A673 (cell line): ENCODE data around the gene XKR7. TPM values are rescaled to one million over a fixed set of nuclear protein-coding genes. Genes with fewer than 3 reads are reported as not detected.

ENCODE experiments used
- BruUV-seq: library from RNA; stranded (reverse); fragments of 400-500 nt; replicated peaks from 2 replicates; lab custom pipeline; 2021; lab: Mats Ljungman, UMichigan
- CTCF ChIA-PET: fragments of 300-600 bp; sonication (Branson Sonifier 250); formaldehyde crosslinking; loops from one replicate; lab custom pipeline; 2022; ENCODE audit warnings: antibody characterized with exemption; lab: Charles Lee
- POLR2A ChIA-PET: fragments of 300-600 bp; sonication (Branson Sonifier 250); formaldehyde crosslinking; loops from one replicate; lab custom pipeline; 2022; ENCODE audit warnings: antibody characterized with exemption; ENCODE audit not compliant: low non-redundant PET; lab: Charles Lee
- DNase-seq: peaks from one replicate; pipeline ENCODE4 v3.0.0-alpha.2; 2015; ENCODE audit warnings: low spot score
- H3K27ac ChIP-seq: fragments of 200-600 bp; sonication (generic); 2 replicates; pipeline ENCODE4 v1.5.1; 2016; ENCODE audit warnings: mixed run types, low read depth, mild to moderate bottlenecking, mixed read lengths, antibody characterized with exemption, low read length; ENCODE audit not compliant: poor library complexity, severe bottlenecking
- H3K27me3 ChIP-seq: fragments of 200-600 bp; sonication (generic); replicated peaks from 2 replicates; pipeline ENCODE4 v1.6.1; 2017; ENCODE audit warnings: mixed run types, low read depth, mild to moderate bottlenecking, mixed read lengths, antibody characterized with exemption, low read length; ENCODE audit not compliant: insufficient read depth, poor library complexity
- H3K36me3 ChIP-seq: fragments of 200-600 bp; sonication (generic); 2 replicates; pipeline ENCODE4 v1.6.1; 2016; ENCODE audit warnings: mixed run types, mild to moderate bottlenecking, mixed read lengths, antibody characterized with exemption, low read length; ENCODE audit not compliant: insufficient read depth, poor library complexity, severe bottlenecking
- H3K4me1 ChIP-seq: fragments of 200-600 bp; sonication (generic); 2 replicates; pipeline ENCODE4 v1.6.1; 2017; ENCODE audit warnings: mixed run types, mild to moderate bottlenecking, mixed read lengths, antibody characterized with exemption, low read length; ENCODE audit not compliant: insufficient read depth, poor library complexity, severe bottlenecking
- H3K4me3 ChIP-seq: fragments of 200-600 bp; sonication (generic); 2 replicates; pipeline ENCODE4 v1.5.1; 2016; ENCODE audit warnings: low read depth, mixed run types, mild to moderate bottlenecking, mixed read lengths, low read length; ENCODE audit not compliant: poor library complexity, severe bottlenecking
- H3K9me3 ChIP-seq: fragments of 200-600 bp; sonication (generic); 2 replicates; pipeline ENCODE4 v1.6.1; 2016; ENCODE audit warnings: mixed run types, low read depth, mild to moderate bottlenecking, mixed read lengths, antibody characterized with exemption, low read length; ENCODE audit not compliant: poor library complexity, severe bottlenecking
- CTCF ChIP-seq: fragments of 300-800, 200-600 bp; sonication (generic); conservative IDR thresholded peaks from 2 replicates; pipeline ENCODE4 v1.5.1; 2017; ENCODE audit warnings: low read depth, mild to moderate bottlenecking, antibody characterized with exemption, low read length, moderate library complexity, mixed read lengths
- EZH2 ChIP-seq: fragments of 200-600 bp; sonication (generic); IDR thresholded peaks from 2 replicates; pipeline ENCODE4 v1.6.1; 2017; ENCODE audit warnings: borderline replicate concordance, low read depth, mild to moderate bottlenecking, mixed read lengths, antibody characterized with exemption, low read length; ENCODE audit not compliant: poor library complexity, severe bottlenecking
- intact Hi-C: fragments of 100-400 bp; cut with micrococcal nuclease; formaldehyde crosslinking; loops from one replicate; pipeline ENCODE4 v1.10.0; 2022; ENCODE audit not compliant: unreplicated experiment
- total RNA-seq: library from RNA; stranded (reverse); gene quantifications from 2 replicates; pipeline ENCODE4 v1.2.3, GENCODE V29; 2021

Gene XKR7
- total RNA-seq, 1 experiment from 2014 or later: not detected

DNA sequence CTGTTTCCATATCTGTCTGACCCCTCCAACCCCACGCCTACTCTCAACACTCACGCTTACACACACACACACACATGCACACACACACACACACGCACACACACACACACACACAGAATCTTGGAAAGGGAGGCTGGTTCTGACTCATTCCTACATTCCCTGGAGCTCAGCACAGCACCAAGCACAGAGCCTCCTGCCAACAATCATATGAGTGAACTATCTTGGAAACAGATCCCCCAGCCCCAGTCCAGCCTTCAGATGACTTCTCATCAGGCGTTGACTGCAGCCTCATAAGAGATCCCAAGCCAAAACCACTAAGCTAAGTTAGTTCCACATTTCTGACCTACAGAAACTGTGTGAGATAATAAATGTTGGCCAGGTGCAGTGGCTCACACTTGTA is 70.0 kb downstream of the XKR7 start:
- TF ChIP-seq CTCF: no peak
- TF ChIP-seq EZH2: no peak
- BruUV-seq: no TSS peak
- intact Hi-C loops: no loop called here
- no peak for DNase-seq
- Histone ChIP-seq H3K36me3 (no peaks in the 10 kb centered on the region), H3K27me3 (no peaks in the 10 kb centered on the region), H3K9me3 (no peaks in the 10 kb centered on the region), H3K4me3 (no peak overlapping the region), H3K4me1 (peaks cover 3% of the 10 kb centered on the region), H3K27ac (no peak overlapping the region)
- ChIA-PET POLR2A (interaction anchor here (0.7 kb wide), 1 partner anchor 433 kb away, joined by 15 read pairs; the partner anchor contains the start of gene ID1), CTCF (no interaction called here)

- intact Hi-C loops: no loop called here
- H3K27me3 ChIP-seq: no peaks in the 10 kb centered on the region
- H3K4me1 ChIP-seq: no peaks in the 10 kb centered on the region
- H3K9me3 ChIP-seq: no peaks in the 10 kb centered on the region
- no peak overlapping the region for H3K27ac ChIP-seq
- H3K4me3 ChIP-seq: no peak overlapping the region
- no peak for TF ChIP-seq EZH2
- TF ChIP-seq CTCF: no peak
- ChIA-PET CTCF (no interaction called here), POLR2A (interaction anchor here (0.7 kb wide), 1 partner anchor 429 kb away, joined by 3 read pairs; no protein-coding TSS in a partner anchor)
- no peak for DNase-seq
- no peaks in the 10 kb centered on the region for H3K36me3 ChIP-seq
- no TSS peak for BruUV-seq
These were observed 72.4 kb downstream of the XKR7 start for GRCh38 chr20:32040142-32040953.

- TF ChIP-seq CTCF: no peak
- TF ChIP-seq EZH2: no peak
- no peaks in the 10 kb centered on the region for H3K36me3 ChIP-seq
- CTCF ChIA-PET: no interaction called here
These were observed 78.0 kb downstream of the XKR7 start for GRCh38 chr20:32045999-32046398.

More at GRCh38 chr20:32045999-32046398, 78.0 kb downstream of the XKR7 start:
- no peak for DNase-seq
- no TSS peak for BruUV-seq
- intact Hi-C loops: no loop called here
- POLR2A ChIA-PET: no interaction called here
- no peak overlapping the region for H3K27ac ChIP-seq
- no peak overlapping the region for H3K4me3 ChIP-seq
- no peaks in the 10 kb centered on the region for H3K4me1 ChIP-seq
- no peaks in the 10 kb centered on the region for H3K9me3 ChIP-seq
- H3K27me3 ChIP-seq: peaks cover 21% of the 10 kb centered on the region
